ENCODE measurements around the gene NDUFS2. TPM values are rescaled to one million over a fixed set of nuclear protein-coding genes. Genes with fewer than 3 reads are reported as not detected.

NDUFS2 gene
- polyA plus RNA-seq, 1 donor from 2014 or later = 71.3 TPM

DNA sequence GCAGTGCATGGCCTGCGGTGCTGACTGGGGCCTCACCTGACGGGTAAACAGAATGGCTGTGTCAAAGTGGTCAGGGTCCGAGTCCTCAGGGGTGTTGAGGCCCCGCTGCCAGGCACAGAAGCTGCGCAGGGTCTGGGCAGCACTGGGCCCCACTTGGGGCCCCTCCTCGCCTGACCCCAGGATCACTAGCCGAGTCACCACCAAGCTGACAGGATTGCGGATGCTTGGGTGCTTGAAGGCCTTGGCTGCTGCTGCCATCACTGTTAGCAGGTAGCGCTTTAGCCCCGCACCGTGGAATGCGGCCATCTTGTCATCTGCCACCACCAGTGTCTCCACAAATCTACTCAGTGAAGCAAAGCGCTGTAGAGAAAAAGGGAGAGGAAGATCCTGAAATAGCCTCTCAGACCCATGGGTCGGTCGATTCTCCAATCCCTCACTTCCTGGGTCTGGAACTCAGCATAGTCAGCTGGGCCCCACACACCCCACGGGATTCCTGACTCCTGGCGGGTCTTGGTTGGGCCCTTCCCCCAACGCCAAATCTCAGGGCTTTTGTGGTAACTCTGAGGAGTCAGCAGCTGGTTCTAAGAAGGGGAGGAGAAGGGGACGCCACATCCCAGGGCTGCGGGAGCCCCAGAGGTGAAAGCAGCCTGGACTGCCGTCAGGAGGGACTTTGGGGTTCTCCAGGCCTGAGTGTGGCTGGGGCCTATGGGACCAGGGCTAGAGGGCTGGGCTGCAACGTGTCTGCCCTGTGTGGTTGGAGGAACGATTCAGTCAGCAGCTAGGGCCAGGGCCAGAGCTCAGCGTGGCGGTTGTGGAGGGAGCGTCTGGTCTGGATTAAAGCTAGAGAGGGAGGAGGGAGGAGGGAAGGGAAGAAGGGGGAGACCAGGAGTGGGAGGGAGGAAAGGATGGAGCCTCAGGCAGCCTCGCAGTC is 5.4 kb upstream of the NDUFS2 start:
- no peaks in the 10 kb centered on the region for H3K36me3 Mint-ChIP-seq
- H3K27ac Mint-ChIP-seq = no peak overlapping the region
- peaks cover 24 to 30% (median 25%) of the 10 kb centered on the region in 3 donors for H3K4me1 Mint-ChIP-seq
- H3K4me3 Mint-ChIP-seq = peak overlapping the region in 1 of 4 donors; percentile 12
- no peaks in the 10 kb centered on the region for H3K9me3 Mint-ChIP-seq
- H3K27me3 Mint-ChIP-seq = no peaks in the 10 kb centered on the region

DNA sequence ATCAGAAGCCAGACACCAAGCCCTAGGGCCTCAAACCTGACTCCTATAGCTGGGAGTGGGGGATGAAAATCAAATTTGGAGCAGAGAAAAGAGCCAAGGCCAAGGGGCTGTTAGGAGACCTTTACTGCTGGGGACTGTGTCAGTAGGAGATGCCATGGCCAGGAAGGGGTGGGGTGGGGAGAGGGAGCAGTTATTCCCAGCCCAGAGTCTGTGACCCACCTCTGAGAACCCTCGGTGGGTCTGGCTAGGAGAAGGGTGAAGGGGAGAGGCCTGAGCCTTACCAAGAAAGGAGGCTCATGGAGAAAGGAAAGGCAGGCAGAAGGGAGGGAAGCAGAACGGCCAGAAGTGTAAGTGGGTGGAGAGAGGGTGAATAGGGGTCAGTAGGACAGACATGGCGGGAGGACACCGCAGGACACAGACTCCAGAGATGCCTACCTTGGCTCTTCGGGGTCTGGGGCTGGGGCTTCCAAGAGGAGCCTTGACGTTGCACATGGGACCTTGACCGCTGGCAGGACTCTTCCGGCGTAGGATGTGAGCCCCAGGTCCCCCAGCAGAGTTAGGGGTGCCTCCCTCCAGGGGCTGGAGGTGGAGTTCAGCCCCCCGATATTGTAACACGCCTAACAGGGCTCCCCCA is 4.5 kb upstream of the NDUFS2 start:
- Mint-ChIP-seq H3K9me3 (no peaks in the 10 kb centered on the region), H3K36me3 (no peaks in the 10 kb centered on the region), H3K4me3 (no peak overlapping the region), H3K4me1 (peaks cover 19 to 28% (median 24%) of the 10 kb centered on the region in 3 donors), H3K27me3 (no peaks in the 10 kb centered on the region), H3K27ac (no peak overlapping the region)

DNA sequence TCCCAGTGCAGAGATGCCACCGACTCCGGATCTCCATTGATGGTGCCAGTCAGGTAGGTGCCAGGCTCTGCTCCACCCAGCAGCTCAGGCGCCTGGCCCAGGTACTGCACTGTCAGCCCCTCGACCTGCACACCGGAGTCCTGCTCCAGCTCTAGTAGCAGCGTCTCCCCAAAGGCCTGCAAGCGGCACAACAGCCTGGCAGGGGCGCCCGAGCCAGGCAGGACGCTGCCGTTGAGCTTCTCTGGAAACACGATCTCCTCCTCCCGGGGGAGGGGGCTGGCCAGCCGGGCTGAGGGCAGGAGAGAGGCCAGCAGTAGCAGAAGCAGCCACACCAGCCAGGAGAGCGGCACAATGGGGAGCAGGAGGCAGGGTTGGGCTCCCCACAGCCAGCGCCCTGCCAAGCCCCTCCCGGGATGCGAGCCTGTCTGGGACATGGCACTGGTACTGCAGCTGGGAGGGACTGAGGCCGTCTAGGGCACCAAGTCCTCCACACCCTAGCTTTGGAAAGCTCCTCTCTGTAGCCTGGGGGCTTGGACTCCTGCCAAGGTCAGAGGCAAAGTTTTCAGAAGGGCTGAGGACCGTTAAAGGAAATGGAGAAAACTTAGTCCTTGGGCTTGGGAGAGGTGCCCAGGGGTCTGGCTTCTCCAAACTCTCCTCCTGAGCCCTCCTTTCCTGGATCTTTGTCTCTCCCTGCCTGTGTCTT is 3.8 kb upstream of the NDUFS2 start:
- no peak overlapping the region for H3K4me3 Mint-ChIP-seq
- no peaks in the 10 kb centered on the region for H3K36me3 Mint-ChIP-seq
- H3K27ac Mint-ChIP-seq = no peak overlapping the region
- H3K4me1 Mint-ChIP-seq = peaks cover 17 to 28% (median 23%) of the 10 kb centered on the region in 3 donors
- no peaks in the 10 kb centered on the region for H3K27me3 Mint-ChIP-seq
- no peaks in the 10 kb centered on the region for H3K9me3 Mint-ChIP-seq

DNA sequence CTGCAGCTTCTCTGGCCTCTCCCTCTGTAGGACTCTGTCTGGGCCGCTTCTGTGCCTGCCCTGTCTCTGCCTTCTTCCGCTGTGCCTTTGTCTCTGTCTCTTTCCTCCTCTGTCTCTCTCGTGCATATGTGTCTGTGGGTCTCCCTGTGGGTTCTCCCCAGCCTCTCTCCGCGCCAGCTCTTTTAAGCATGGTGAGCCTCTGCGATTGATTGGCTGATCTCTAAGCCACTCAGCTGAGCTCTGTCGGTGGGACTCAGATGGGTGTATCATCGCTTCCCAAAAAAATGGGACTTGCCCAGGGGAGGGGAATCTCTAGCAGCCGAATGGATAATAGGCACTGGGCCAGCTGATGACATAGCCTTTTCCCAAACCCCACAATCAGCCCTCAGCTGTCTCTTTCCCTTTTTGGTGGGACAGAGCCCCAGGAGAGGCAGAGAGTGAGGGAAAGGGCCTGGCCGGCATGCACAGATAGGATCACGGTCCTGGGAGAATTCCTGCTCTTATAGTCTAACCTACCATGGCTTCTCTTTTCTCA is 3.2 kb upstream of the NDUFS2 start, which contains the start of gene ADAMTS4:
ADAMTS4 (minus strand) TSS at position 158 of the 535 bp plus-strand sequence. CDS start 427 bp downstream, outside the sequence.
- Mint-ChIP-seq H3K4me1 (peaks cover 17 to 32% (median 25%) of the 10 kb centered on the region in 3 donors), H3K27me3 (no peaks in the 10 kb centered on the region), H3K9me3 (no peaks in the 10 kb centered on the region), H3K27ac (no peak within 1 kb of the TSS), H3K36me3 (no peaks in the 10 kb centered on the region), H3K4me3 (no peak within 1 kb of the TSS)

DNA sequence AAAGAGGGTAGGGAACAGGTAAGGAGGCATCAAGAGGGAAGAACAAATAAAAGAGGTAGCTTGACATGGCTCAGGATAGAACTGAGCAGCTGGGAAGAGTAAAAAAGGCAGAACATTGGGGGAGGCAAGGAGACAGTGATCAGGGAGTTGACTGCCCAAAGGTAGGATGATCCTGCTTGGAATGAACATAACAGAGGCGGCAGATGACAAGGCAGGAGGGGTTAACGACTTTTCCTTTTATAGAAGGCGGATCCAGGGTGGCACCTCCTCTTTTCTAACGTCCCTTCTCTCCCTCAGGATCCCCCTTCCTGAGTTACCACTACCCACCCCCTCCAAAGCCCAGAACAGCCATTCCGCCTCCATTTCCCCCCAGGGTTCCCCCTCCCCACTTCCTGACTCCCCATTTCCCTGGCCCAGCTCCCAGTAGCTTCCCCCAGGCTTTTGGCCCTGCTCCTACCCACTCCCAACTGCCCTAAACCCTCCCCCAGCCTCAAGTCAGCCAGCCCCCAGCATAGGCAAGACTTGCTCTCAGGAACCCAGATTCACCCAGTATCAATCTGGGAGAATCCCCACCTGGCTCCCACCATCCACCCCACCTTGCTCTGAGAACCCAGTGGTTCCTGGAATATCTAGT is 2.5 kb upstream of the NDUFS2 start:
- Mint-ChIP-seq H3K27ac (peak overlapping the region in 1 of 3 donors; percentile 59), H3K36me3 (peaks cover 5% of the 10 kb centered on the region), H3K4me1 (peaks cover 16 to 36% (median 27%) of the 10 kb centered on the region in 3 donors), H3K27me3 (no peaks in the 10 kb centered on the region), H3K4me3 (no peak overlapping the region), H3K9me3 (no peaks in the 10 kb centered on the region)

DNA sequence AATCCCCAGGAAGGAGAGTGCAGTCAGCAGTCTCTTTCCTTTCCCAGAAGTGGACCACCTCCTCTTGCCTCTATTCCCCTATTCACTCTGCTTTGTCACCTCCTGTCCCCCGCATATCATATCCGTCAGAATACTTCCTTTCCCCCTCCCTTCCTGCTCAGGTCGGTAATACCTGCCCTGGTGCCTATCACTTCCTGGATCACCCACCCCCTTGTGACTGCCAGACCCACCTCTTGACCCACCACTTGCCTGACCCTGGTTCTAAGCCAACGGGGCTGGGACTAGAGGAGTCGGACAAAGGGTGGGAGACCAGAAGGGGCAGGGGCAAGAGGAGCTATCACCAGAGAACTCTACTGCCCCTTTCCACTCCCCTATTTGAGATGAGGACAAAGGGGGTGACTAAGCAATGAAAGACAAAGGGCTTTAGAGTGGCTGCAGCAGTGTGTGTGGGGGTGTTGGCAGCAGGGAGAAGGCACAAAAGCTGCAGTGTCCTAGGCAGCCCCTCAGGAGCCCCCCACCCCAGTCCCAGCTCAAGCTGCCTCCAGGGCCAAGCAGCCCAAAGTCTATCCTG is 1.7 kb upstream of the NDUFS2 start:
- no peaks in the 10 kb centered on the region for H3K27me3 Mint-ChIP-seq
- H3K27ac Mint-ChIP-seq = peak overlapping the region in 1 of 3 donors; percentile 59
- H3K4me1 Mint-ChIP-seq = peaks cover 8 to 33% (median 22%) of the 10 kb centered on the region in 3 donors
- H3K9me3 Mint-ChIP-seq = no peaks in the 10 kb centered on the region
- peaks cover 5% of the 10 kb centered on the region for H3K36me3 Mint-ChIP-seq
- H3K4me3 Mint-ChIP-seq = peak overlapping the region in 3 of 4 donors; percentile 18 to 73 (median 72)

DNA sequence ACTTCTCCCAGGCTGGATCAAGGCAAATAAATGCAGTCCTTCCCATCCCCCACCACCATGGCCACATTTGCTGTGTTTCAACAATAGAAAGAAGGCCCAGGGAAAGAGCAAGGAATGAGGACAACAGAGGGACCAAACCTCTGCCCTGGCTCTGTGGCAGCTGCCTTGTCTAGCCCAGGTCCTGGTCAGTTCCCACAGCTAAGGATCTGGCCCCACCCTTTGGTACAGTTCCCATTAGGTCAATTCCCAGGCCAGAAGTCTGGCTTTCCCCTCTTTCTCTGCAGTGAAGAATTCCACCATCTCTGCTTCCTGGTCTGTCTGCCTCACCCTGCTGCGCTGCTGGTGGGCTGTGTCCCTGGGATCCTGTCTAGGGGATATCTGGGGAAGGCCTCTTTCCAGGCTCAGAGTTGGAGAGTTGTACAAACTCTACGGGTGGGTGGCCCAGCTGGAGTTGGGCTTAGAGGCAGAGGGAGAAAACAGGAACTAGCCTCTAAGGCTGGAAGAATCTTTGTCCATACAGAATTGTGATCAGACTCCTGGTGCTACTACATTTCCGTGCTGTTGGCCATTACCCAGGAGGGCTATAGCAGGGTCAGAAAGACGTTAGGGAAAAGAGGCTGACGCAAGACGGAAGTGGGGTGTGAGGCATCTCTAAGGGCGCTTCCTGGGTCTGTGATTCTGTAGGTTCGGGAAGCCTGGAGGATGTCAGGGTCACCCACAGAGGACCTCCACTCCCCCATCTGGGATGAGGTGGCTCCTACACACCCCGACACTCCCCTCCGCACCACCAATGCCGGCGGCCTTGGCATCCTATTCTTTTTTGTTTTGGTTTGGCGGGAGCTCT is 953 bp upstream of the NDUFS2 start:
- H3K36me3 Mint-ChIP-seq = peaks cover 7% of the 10 kb centered on the region
- H3K9me3 Mint-ChIP-seq = no peaks in the 10 kb centered on the region
- no peaks in the 10 kb centered on the region for H3K27me3 Mint-ChIP-seq
- H3K4me3 Mint-ChIP-seq = peak overlapping the region; percentile 90 to 98 (median 96)
- peak overlapping the region; percentile 93 to 97 (median 97) for H3K27ac Mint-ChIP-seq
- peaks cover 6 to 35% (median 22%) of the 10 kb centered on the region in 3 donors for H3K4me1 Mint-ChIP-seq

DNA sequence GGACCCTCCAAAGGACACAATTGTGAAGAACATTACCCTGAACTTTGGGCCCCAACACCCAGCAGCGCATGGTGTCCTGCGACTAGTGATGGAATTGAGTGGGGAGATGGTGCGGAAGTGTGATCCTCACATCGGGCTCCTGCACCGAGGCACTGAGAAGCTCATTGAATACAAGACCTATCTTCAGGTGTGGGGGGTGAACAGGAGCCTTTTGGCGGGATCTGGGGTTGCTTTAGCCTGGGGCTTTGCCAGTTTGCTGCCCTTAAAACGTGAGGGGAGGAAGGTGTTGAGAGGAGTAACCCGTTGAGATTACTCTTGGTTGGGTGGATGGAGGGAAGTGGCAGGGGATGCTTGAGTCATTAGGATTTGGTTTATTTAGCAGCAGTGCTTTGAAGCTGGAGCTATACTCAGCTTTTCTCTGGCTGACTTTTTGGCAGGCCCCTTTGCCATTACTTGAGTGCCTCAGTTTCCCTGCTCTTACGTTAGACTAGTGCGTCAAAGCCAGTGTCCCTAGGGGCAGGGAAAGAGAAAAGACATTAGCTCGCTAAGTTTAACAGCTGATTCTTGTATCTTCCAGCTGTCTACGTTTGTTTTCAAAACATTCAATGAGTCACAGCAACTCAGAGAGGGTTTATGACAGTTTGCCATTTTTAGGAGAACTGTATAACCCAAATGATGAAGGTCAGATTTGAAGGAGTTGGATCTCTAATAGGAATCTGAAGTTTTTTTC is 4.4 kb downstream of the NDUFS2 start:
- Mint-ChIP-seq H3K4me1 (peaks cover 3 to 36% (median 21%) of the 10 kb centered on the region in 3 donors), H3K27ac (no peak overlapping the region), H3K4me3 (no peak overlapping the region), H3K36me3 (peaks cover 18% of the 10 kb centered on the region), H3K27me3 (no peaks in the 10 kb centered on the region), H3K9me3 (no peaks in the 10 kb centered on the region)

DNA sequence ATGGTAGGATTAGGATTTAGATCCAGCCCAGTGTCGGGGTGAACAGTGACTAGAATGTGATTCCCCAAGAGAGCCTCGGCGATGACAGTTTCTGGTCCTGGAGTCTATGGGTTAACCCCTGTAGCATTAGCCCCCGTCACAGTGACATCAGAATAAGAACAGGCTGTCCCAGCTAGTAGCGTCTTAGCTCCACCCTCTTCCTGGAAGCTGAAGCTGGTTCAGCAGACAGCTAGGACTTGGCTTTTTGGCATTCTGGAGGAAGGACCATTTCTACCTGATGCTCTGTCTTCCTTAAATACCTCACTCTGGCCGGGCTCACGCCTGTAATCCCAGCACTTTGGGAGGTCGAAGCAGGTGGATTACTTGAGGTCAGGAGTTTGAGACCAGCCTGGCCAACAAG is 5.0 kb downstream of the NDUFS2 start:
- Mint-ChIP-seq H3K9me3 (no peaks in the 10 kb centered on the region), H3K4me1 (peaks cover 3 to 30% (median 19%) of the 10 kb centered on the region in 3 donors), H3K36me3 (peaks cover 22% of the 10 kb centered on the region), H3K27ac (no peak overlapping the region), H3K4me3 (no peak overlapping the region), H3K27me3 (no peaks in the 10 kb centered on the region)

DNA sequence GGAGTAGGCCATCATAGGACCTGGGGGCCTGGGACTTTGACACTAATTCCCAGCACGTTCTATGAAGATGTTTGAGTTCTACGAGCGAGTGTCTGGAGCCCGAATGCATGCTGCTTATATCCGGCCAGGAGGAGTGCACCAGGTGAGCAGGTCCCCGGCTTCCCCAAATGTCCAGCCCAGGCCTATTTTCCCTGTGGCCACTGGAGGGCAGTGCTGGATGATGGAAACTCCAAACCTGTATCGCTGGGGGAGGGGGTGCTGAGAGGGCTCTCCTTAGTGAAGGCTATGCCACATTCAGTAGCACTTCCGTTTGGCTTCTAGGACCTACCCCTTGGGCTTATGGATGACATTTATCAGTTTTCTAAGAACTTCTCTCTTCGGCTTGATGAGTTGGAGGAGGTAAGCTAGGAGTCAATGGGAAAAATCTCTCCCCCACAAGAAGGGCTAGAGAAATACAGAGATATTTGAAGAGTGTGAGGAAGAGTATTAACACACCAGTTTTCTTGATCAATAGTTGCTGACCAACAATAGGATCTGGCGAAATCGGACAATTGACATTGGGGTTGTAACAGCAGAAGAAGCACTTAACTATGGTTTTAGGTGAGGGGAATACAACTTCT is 7.7 kb downstream of the NDUFS2 start:
- Mint-ChIP-seq H3K36me3 (peaks cover 27% of the 10 kb centered on the region), H3K4me1 (peaks cover 4 to 13% (median 9%) of the 10 kb centered on the region in 3 donors), H3K27ac (peak overlapping the region in 2 of 3 donors; percentile 21 to 23)

DNA sequence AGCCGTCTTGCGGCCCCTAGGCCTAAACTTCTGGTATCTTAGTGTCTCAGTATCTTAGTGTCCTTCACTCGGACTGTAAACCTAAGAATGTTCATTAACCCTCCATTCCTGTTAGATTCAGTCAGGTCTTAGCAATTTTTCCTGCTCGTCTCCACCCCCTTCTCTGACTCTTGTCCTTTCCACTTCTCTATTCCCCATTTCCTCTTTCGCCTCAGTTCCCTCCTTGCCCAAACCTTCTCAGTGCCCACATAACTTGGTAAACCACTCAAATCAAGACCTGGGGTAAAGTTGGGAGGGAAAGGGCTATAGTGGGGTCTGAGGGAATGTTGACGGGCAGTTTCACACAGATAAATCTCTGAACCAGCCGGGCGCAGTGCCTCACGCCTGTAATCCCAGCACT is 12.2 kb downstream of the NDUFS2 start:
- Mint-ChIP-seq H3K4me3 (no peak overlapping the region), H3K9me3 (no peaks in the 10 kb centered on the region), H3K27me3 (peaks cover 13% of the 10 kb centered on the region), H3K27ac (peak overlapping the region in 1 of 3 donors; percentile 53), H3K36me3 (peaks cover 26% of the 10 kb centered on the region), H3K4me1 (peaks cover 15 to 25% (median 21%) of the 10 kb centered on the region in 3 donors)

More for the DNA sequence above, 7.7 kb downstream of the NDUFS2 start:
- peak overlapping the region in 2 of 4 donors; percentile 4 to 38 for H3K4me3 Mint-ChIP-seq
- peaks cover under 1% of the 10 kb centered on the region for H3K27me3 Mint-ChIP-seq
- no peaks in the 10 kb centered on the region for H3K9me3 Mint-ChIP-seq

DNA sequence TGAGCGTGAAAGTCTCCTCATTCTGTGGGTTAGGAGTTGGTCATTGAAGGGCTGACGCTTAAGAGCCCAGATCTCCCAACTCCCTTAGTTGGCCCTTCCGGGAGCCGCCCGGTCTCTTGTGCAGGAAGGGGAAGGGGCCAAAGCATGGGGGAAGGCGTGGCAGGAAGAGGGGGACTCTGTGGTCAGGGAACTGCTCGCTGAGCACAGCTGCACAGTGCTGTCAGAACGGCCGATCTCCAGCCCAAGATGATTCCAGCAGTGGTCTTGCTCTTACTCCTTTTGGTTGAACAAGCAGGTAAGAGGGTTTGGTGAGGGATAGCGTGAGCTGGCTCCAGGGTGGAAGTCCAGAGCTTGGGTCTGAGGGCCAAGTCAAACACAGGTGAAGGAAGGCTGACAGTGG is 12.9 kb downstream of the NDUFS2 start, which contains the start of gene FCER1G:
FCER1G (plus strand) TSS at position 220 of the 400 bp plus-strand sequence; CDS start at position 247, 27 bp downstream.
- Mint-ChIP-seq H3K4me3 (peak within 1 kb of the TSS in 2 of 4 donors; percentile 60 to 65), H3K36me3 (peaks cover 22% of the 10 kb centered on the region), H3K4me1 (peaks cover 13 to 23% (median 18%) of the 10 kb centered on the region in 3 donors), H3K9me3 (peaks cover 0 to 2% (median 0%) of the 10 kb centered on the region in 3 donors), H3K27me3 (peaks cover 14% of the 10 kb centered on the region), H3K27ac (peak within 1 kb of the TSS in 1 of 3 donors; percentile 53)
